Hematopoietic multipotent progenitor cell treated with erythropoietin and hydrocortisone succinate and interleukin-3 and kit ligand, for 4 days (in vitro differentiated cells): ENCODE results near the gene ZCCHC10.
A peak's percentile ranks its signal among the peaks of the same experiment; 100 is the strongest.
"Not testable (repeated sequence)": the region's sequence is repeated elsewhere in the genome, so short reads cannot be mapped to it uniquely, and the experiment has no call there.

Experiments used
- DNase-seq: peaks from one replicate; pipeline ENCODE4 v3.0.0-alpha.2; 2015

ZCCHC10 gene

GRCh38 chr5:133025804-133026663 lies at the start of gene ZCCHC10:
ZCCHC10 (minus strand) TSS chr5:133026549; CDS start chr5:133026537, 12 bp downstream.
- peak; percentile 98 for DNase-seq

- no peak for DNase-seq
Observed at GRCh38 chr5:133075572-133076536, 49.5 kb upstream of the ZCCHC10 start.

GRCh38 chr5:133072021-133072420 lies 45.7 kb upstream of the ZCCHC10 start:
- no peak for DNase-seq

GRCh38 chr5:133066045-133066444 lies 39.7 kb upstream of the ZCCHC10 start:
- DNase-seq: no peak

GRCh38 chr5:133065471-133065870 lies 39.1 kb upstream of the ZCCHC10 start:
- no peak for DNase-seq

GRCh38 chr5:133063965-133064364 lies 37.6 kb upstream of the ZCCHC10 start:
- no peak for DNase-seq

- DNase-seq: peak; percentile 55
Observed at GRCh38 chr5:133062276-133062675, 35.9 kb upstream of the ZCCHC10 start.

- DNase-seq: no peak
Observed at GRCh38 chr5:133059621-133060020, 33.3 kb upstream of the ZCCHC10 start.

GRCh38 chr5:133056891-133057290 lies 30.5 kb upstream of the ZCCHC10 start:
- no peak for DNase-seq

- DNase-seq: no peak
Observed at GRCh38 chr5:133054697-133055471, 28.5 kb upstream of the ZCCHC10 start.

- no peak for DNase-seq
Observed at GRCh38 chr5:133053448-133053847, 27.1 kb upstream of the ZCCHC10 start.

- peak; percentile 89 for DNase-seq
Observed at GRCh38 chr5:133052317-133053175, 26.2 kb upstream of the ZCCHC10 start.

- DNase-seq: peak; percentile 100
Observed at GRCh38 chr5:133051542-133052316, 25.4 kb upstream of the ZCCHC10 start, which contains the start of gene HSPA4. HSPA4 (plus strand) TSS chr5:133052013; CDS start chr5:133052251, 238 bp downstream.

- no peak for DNase-seq
Observed at GRCh38 chr5:133051061-133051541, 24.8 kb upstream of the ZCCHC10 start.

GRCh38 chr5:133050521-133050920 lies 24.2 kb upstream of the ZCCHC10 start:
- DNase-seq: no peak

GRCh38 chr5:133049726-133050048 lies 23.3 kb upstream of the ZCCHC10 start:
- DNase-seq: no peak

GRCh38 chr5:133048993-133049725 lies 22.8 kb upstream of the ZCCHC10 start:
- no peak for DNase-seq

- no peak for DNase-seq
Observed at GRCh38 chr5:133047404-133047803, 21.1 kb upstream of the ZCCHC10 start.

GRCh38 chr5:133046560-133046959 lies 20.2 kb upstream of the ZCCHC10 start:
- not testable (repeated sequence) for DNase-seq

- no peak for DNase-seq
Observed at GRCh38 chr5:133041910-133042309, 15.6 kb upstream of the ZCCHC10 start.
